ENCODE measurements around the gene PTPRN2.

The PTPRN2 gene

GRCh38 chr7:157829491-157829890 lies 758.1 kb downstream of the PTPRN2 start:
- Histone ChIP-seq H3K9me3 (ENCODE audit: control insufficient read depth in 5 of 5, low read length in 5 of 5) (no peaks in the 10 kb centered on the region), H3K4me1 (ENCODE audit: control insufficient read depth in 5 of 5, insufficient read depth in 5 of 5, low read length in 5 of 5) (no peaks in the 10 kb centered on the region), H3K4me3 (ENCODE audit: low read depth in 1 of 5, low read length in 5 of 5) (no peak overlapping the region), H3K27me3 (ENCODE audit: control insufficient read depth in 5 of 5, insufficient read depth in 4 of 5, low read length in 5 of 5) (peaks cover 0 to 11% (median 7%) of the 10 kb centered on the region in 5 donors), H3K9ac (ENCODE audit: low read length in 5 of 5) (no peak overlapping the region), H3K27ac (ENCODE audit: low read depth, low read length) (no peak overlapping the region), H3K36me3 (ENCODE audit: control insufficient read depth in 5 of 5, insufficient read depth in 5 of 5, low read length in 5 of 5) (no peaks in the 10 kb centered on the region)

- Histone ChIP-seq H3K27me3 (ENCODE audit: control insufficient read depth in 5 of 5, insufficient read depth in 4 of 5, low read length in 5 of 5) (peaks cover 0 to 10% (median 7%) of the 10 kb centered on the region in 5 donors), H3K27ac (ENCODE audit: low read depth, low read length) (no peak overlapping the region), H3K4me1 (ENCODE audit: control insufficient read depth in 5 of 5, insufficient read depth in 5 of 5, low read length in 5 of 5) (no peaks in the 10 kb centered on the region), H3K9me3 (ENCODE audit: control insufficient read depth in 5 of 5, low read length in 5 of 5) (no peaks in the 10 kb centered on the region), H3K9ac (ENCODE audit: low read length in 5 of 5) (no peak overlapping the region), H3K36me3 (ENCODE audit: control insufficient read depth in 5 of 5, insufficient read depth in 5 of 5, low read length in 5 of 5) (no peaks in the 10 kb centered on the region), H3K4me3 (ENCODE audit: low read depth in 1 of 5, low read length in 5 of 5) (no peak overlapping the region)
Observed at GRCh38 chr7:157828881-157829280, 758.7 kb downstream of the PTPRN2 start.

GRCh38 chr7:157828190-157828589 lies 759.4 kb downstream of the PTPRN2 start:
- Histone ChIP-seq H3K27me3 (ENCODE audit: control insufficient read depth in 5 of 5, insufficient read depth in 4 of 5, low read length in 5 of 5) (peaks cover 0 to 8% (median 7%) of the 10 kb centered on the region in 5 donors), H3K9me3 (ENCODE audit: control insufficient read depth in 5 of 5, low read length in 5 of 5) (no peaks in the 10 kb centered on the region), H3K4me3 (ENCODE audit: low read depth in 1 of 5, low read length in 5 of 5) (no peak overlapping the region), H3K36me3 (ENCODE audit: control insufficient read depth in 5 of 5, insufficient read depth in 5 of 5, low read length in 5 of 5) (no peaks in the 10 kb centered on the region), H3K4me1 (ENCODE audit: control insufficient read depth in 5 of 5, insufficient read depth in 5 of 5, low read length in 5 of 5) (no peaks in the 10 kb centered on the region), H3K27ac (ENCODE audit: low read depth, low read length) (no peak overlapping the region), H3K9ac (ENCODE audit: low read length in 5 of 5) (no peak overlapping the region)

GRCh38 chr7:157827863-157828160 lies 759.8 kb downstream of the PTPRN2 start:
- Histone ChIP-seq H3K36me3 (ENCODE audit: control insufficient read depth in 5 of 5, insufficient read depth in 5 of 5, low read length in 5 of 5) (no peaks in the 10 kb centered on the region), H3K9ac (ENCODE audit: low read length in 5 of 5) (no peak overlapping the region), H3K4me3 (ENCODE audit: low read depth in 1 of 5, low read length in 5 of 5) (no peak overlapping the region), H3K9me3 (ENCODE audit: control insufficient read depth in 5 of 5, low read length in 5 of 5) (no peaks in the 10 kb centered on the region), H3K4me1 (ENCODE audit: control insufficient read depth in 5 of 5, insufficient read depth in 5 of 5, low read length in 5 of 5) (no peaks in the 10 kb centered on the region), H3K27me3 (ENCODE audit: control insufficient read depth in 5 of 5, insufficient read depth in 4 of 5, low read length in 5 of 5) (peaks cover 0 to 8% (median 7%) of the 10 kb centered on the region in 5 donors), H3K27ac (ENCODE audit: low read depth, low read length) (no peak overlapping the region)

- no peak overlapping the region for H3K4me3 ChIP-seq (ENCODE audit: low read depth in 1 of 5, low read length in 5 of 5)
- no peak overlapping the region for H3K27ac ChIP-seq (ENCODE audit: low read depth, low read length)
- no peaks in the 10 kb centered on the region for H3K36me3 ChIP-seq (ENCODE audit: control insufficient read depth in 5 of 5, insufficient read depth in 5 of 5, low read length in 5 of 5)
- no peaks in the 10 kb centered on the region for H3K9me3 ChIP-seq (ENCODE audit: control insufficient read depth in 5 of 5, low read length in 5 of 5)
- no peaks in the 10 kb centered on the region for H3K4me1 ChIP-seq (ENCODE audit: control insufficient read depth in 5 of 5, insufficient read depth in 5 of 5, low read length in 5 of 5)
- no peak overlapping the region for H3K9ac ChIP-seq (ENCODE audit: low read length in 5 of 5)
- peaks cover 0 to 8% (median 7%) of the 10 kb centered on the region in 5 donors for H3K27me3 ChIP-seq (ENCODE audit: control insufficient read depth in 5 of 5, insufficient read depth in 4 of 5, low read length in 5 of 5)
Observed at GRCh38 chr7:157827045-157827862, 760.4 kb downstream of the PTPRN2 start.

- Histone ChIP-seq H3K27ac (ENCODE audit: low read depth, low read length) (no peak overlapping the region), H3K27me3 (ENCODE audit: control insufficient read depth in 5 of 5, insufficient read depth in 4 of 5, low read length in 5 of 5) (peaks cover 0 to 10% (median 5%) of the 10 kb centered on the region in 5 donors), H3K4me1 (ENCODE audit: control insufficient read depth in 5 of 5, insufficient read depth in 5 of 5, low read length in 5 of 5) (no peaks in the 10 kb centered on the region), H3K4me3 (ENCODE audit: low read depth in 1 of 5, low read length in 5 of 5) (no peak overlapping the region), H3K9ac (ENCODE audit: low read length in 5 of 5) (no peak overlapping the region), H3K36me3 (ENCODE audit: control insufficient read depth in 5 of 5, insufficient read depth in 5 of 5, low read length in 5 of 5) (no peaks in the 10 kb centered on the region), H3K9me3 (ENCODE audit: control insufficient read depth in 5 of 5, low read length in 5 of 5) (no peaks in the 10 kb centered on the region)
Observed at GRCh38 chr7:157826566-157826965, 761.1 kb downstream of the PTPRN2 start.

- H3K9ac ChIP-seq (ENCODE audit: low read length in 5 of 5), result no peak overlapping the region
- H3K9me3 ChIP-seq (ENCODE audit: control insufficient read depth in 5 of 5, low read length in 5 of 5), result no peaks in the 10 kb centered on the region
Observed at GRCh38 chr7:157825325-157825724, 762.3 kb downstream of the PTPRN2 start.

GRCh38 chr7:157824819-157825121 lies 762.9 kb downstream of the PTPRN2 start:
- Histone ChIP-seq H3K27me3 (ENCODE audit: control insufficient read depth in 5 of 5, insufficient read depth in 4 of 5, low read length in 5 of 5) (peaks cover 0 to 13% (median 0%) of the 10 kb centered on the region in 5 donors), H3K27ac (ENCODE audit: low read depth, low read length) (no peak overlapping the region), H3K4me3 (ENCODE audit: low read depth in 1 of 5, low read length in 5 of 5) (no peak overlapping the region), H3K36me3 (ENCODE audit: control insufficient read depth in 5 of 5, insufficient read depth in 5 of 5, low read length in 5 of 5) (no peaks in the 10 kb centered on the region), H3K9me3 (ENCODE audit: control insufficient read depth in 5 of 5, low read length in 5 of 5) (no peaks in the 10 kb centered on the region), H3K4me1 (ENCODE audit: control insufficient read depth in 5 of 5, insufficient read depth in 5 of 5, low read length in 5 of 5) (no peaks in the 10 kb centered on the region), H3K9ac (ENCODE audit: low read length in 5 of 5) (no peak overlapping the region)

More at GRCh38 chr7:157825325-157825724, 762.3 kb downstream of the PTPRN2 start:
- H3K4me3 ChIP-seq (ENCODE audit: low read depth in 1 of 5, low read length in 5 of 5), result no peak overlapping the region
- peaks cover 0 to 13% (median 0%) of the 10 kb centered on the region in 5 donors for H3K27me3 ChIP-seq (ENCODE audit: control insufficient read depth in 5 of 5, insufficient read depth in 4 of 5, low read length in 5 of 5)
- H3K4me1 ChIP-seq (ENCODE audit: control insufficient read depth in 5 of 5, insufficient read depth in 5 of 5, low read length in 5 of 5), result no peaks in the 10 kb centered on the region
- no peak overlapping the region for H3K27ac ChIP-seq (ENCODE audit: low read depth, low read length)
- H3K36me3 ChIP-seq (ENCODE audit: control insufficient read depth in 5 of 5, insufficient read depth in 5 of 5, low read length in 5 of 5), result no peaks in the 10 kb centered on the region

- Histone ChIP-seq H3K9me3 (ENCODE audit: control insufficient read depth in 5 of 5, low read length in 5 of 5) (no peaks in the 10 kb centered on the region), H3K27ac (ENCODE audit: low read depth, low read length) (no peak overlapping the region), H3K4me1 (ENCODE audit: control insufficient read depth in 5 of 5, insufficient read depth in 5 of 5, low read length in 5 of 5) (no peaks in the 10 kb centered on the region), H3K36me3 (ENCODE audit: control insufficient read depth in 5 of 5, insufficient read depth in 5 of 5, low read length in 5 of 5) (no peaks in the 10 kb centered on the region), H3K27me3 (ENCODE audit: control insufficient read depth in 5 of 5, insufficient read depth in 4 of 5, low read length in 5 of 5) (peaks cover 0 to 10% (median 0%) of the 10 kb centered on the region in 5 donors), H3K9ac (ENCODE audit: low read length in 5 of 5) (no peak overlapping the region), H3K4me3 (ENCODE audit: low read depth in 1 of 5, low read length in 5 of 5) (no peak overlapping the region)
Observed at GRCh38 chr7:157824011-157824818, 763.4 kb downstream of the PTPRN2 start.

- no peak overlapping the region for H3K9ac ChIP-seq (ENCODE audit: low read length in 5 of 5)
- H3K27ac ChIP-seq (ENCODE audit: low read depth, low read length), result no peak overlapping the region
- H3K9me3 ChIP-seq (ENCODE audit: control insufficient read depth in 5 of 5, low read length in 5 of 5), result no peaks in the 10 kb centered on the region
- H3K4me3 ChIP-seq (ENCODE audit: low read depth in 1 of 5, low read length in 5 of 5), result no peak overlapping the region
- H3K4me1 ChIP-seq (ENCODE audit: control insufficient read depth in 5 of 5, insufficient read depth in 5 of 5, low read length in 5 of 5), result no peaks in the 10 kb centered on the region
- H3K36me3 ChIP-seq (ENCODE audit: control insufficient read depth in 5 of 5, insufficient read depth in 5 of 5, low read length in 5 of 5), result no peaks in the 10 kb centered on the region
- peaks cover 0 to 9% (median under 1%) of the 10 kb centered on the region in 5 donors for H3K27me3 ChIP-seq (ENCODE audit: control insufficient read depth in 5 of 5, insufficient read depth in 4 of 5, low read length in 5 of 5)
Observed at GRCh38 chr7:157822688-157823031, 765.0 kb downstream of the PTPRN2 start.
